Liver (tissue), 9 donors: ENCODE measurements around the gene BEND4. TPM values are rescaled to one million over a fixed set of nuclear protein-coding genes. Genes with fewer than 3 reads are reported as not detected.

Source experiments
- DNase-seq: peaks from one replicate; pipeline ENCODE4 v3.0.0-alpha.2; 2017; ENCODE audit warnings: low spot score
- H3K27ac ChIP-seq, 2 donors: one replicate each; pipeline ENCODE4 v1.7.0; 2013; ENCODE audit warnings: inconsistent platforms in 2 of 2, low read length in 2 of 2, control low read depth in 1 of 2, low read depth in 1 of 2, mild to moderate bottlenecking in 1 of 2
- H3K27me3 ChIP-seq, 4 donors: one replicate each; pipeline versions ENCODE4 v1.6.1 to v1.7.0; 2013; ENCODE audit warnings: low read length in 3 of 4, inconsistent platforms in 1 of 4, mild to moderate bottlenecking in 1 of 4, moderate library complexity in 1 of 4; ENCODE audit not compliant: control insufficient read depth in 4 of 4, insufficient read depth in 4 of 4
- H3K36me3 ChIP-seq, 4 donors: one replicate each; pipeline versions ENCODE4 v1.6.1 to v1.7.0; 2013; ENCODE audit warnings: low read length in 3 of 4, mild to moderate bottlenecking in 3 of 4, low read depth in 1 of 4, moderate library complexity in 1 of 4; ENCODE audit not compliant: control insufficient read depth in 4 of 4, insufficient read depth in 3 of 4
- H3K4me1 ChIP-seq, 4 donors: one replicate each; pipeline versions ENCODE4 v1.6.1 to v1.7.0; 2013; ENCODE audit warnings: low read length in 3 of 4, mild to moderate bottlenecking in 3 of 4, moderate library complexity in 1 of 4; ENCODE audit not compliant: control insufficient read depth in 4 of 4, insufficient read depth in 4 of 4
- H3K4me3 ChIP-seq, 3 donors: one replicate each; pipeline versions ENCODE4 v1.6.1 to v1.7.0; 2013; ENCODE audit warnings: low read length in 3 of 3, control low read depth in 1 of 3, low read depth in 1 of 3, mild to moderate bottlenecking in 1 of 3
- H3K9ac ChIP-seq, 2 donors: one replicate each; pipeline ENCODE4 v1.7.0; 2013; ENCODE audit warnings: low read length in 2 of 2, mild to moderate bottlenecking in 2 of 2, moderate library complexity in 2 of 2, control low read depth in 1 of 2, low read depth in 1 of 2
- H3K9me3 ChIP-seq, 4 donors: one replicate each; pipeline versions ENCODE4 v1.6.1 to v1.7.0; 2013; ENCODE audit warnings: low read length in 3 of 4; ENCODE audit not compliant: control insufficient read depth in 4 of 4
- CTCF ChIP-seq: fragments of 150-350 bp; IDR thresholded peaks from 2 replicates; pipeline ENCODE4 v1.5.1; 2017; ENCODE audit warnings: improper control_type of control experiment, low read depth, low read length; ENCODE audit not compliant: missing input control
- EGR1 ChIP-seq, 2 donors: IDR thresholded peaks; 2 replicates each; pipeline ENCODE4 v1.6.1; 2016 to 2018; ENCODE audit warnings: antibody characterized with exemption in 2 of 2, low read depth in 2 of 2
- FOXA1 ChIP-seq: IDR thresholded peaks from 2 replicates; pipeline ENCODE4 v1.6.1; 2016; ENCODE audit warnings: antibody characterized with exemption
- FOXA2 ChIP-seq: IDR thresholded peaks from 2 replicates; pipeline ENCODE4 v1.6.1; 2016; ENCODE audit warnings: antibody characterized with exemption
- GABPA ChIP-seq, 2 donors: IDR thresholded peaks in 1 of 2; conservative IDR thresholded peaks in 1 of 2; 2 replicates each; pipeline ENCODE4 v1.6.1; 2016; ENCODE audit warnings: antibody characterized with exemption in 2 of 2, mild to moderate bottlenecking in 1 of 2, moderate library complexity in 1 of 2
- HNF4A ChIP-seq, 2 donors: conservative IDR thresholded peaks; 2 replicates each; pipeline ENCODE4 v1.6.1; 2016; ENCODE audit warnings: antibody characterized with exemption in 2 of 2, mild to moderate bottlenecking in 2 of 2
- HNF4G ChIP-seq: IDR thresholded peaks from 2 replicates; pipeline ENCODE4 v1.6.1; 2016; ENCODE audit warnings: antibody characterized with exemption
- JUND ChIP-seq, 2 donors: IDR thresholded peaks; 2 replicates each; pipeline ENCODE4 v1.6.1; 2016; ENCODE audit warnings: antibody characterized with exemption in 2 of 2
- NR2F2 ChIP-seq: IDR thresholded peaks from 2 replicates; pipeline ENCODE4 v1.6.1; 2016; ENCODE audit warnings: antibody characterized with exemption
- RAD21 ChIP-seq, 2 donors: IDR thresholded peaks; 2 replicates each; pipeline ENCODE4 v1.6.1; 2016; ENCODE audit warnings: antibody characterized with exemption in 2 of 2, mild to moderate bottlenecking in 2 of 2
- REST ChIP-seq: IDR thresholded peaks from 2 replicates; pipeline ENCODE4 v1.6.1; 2016; ENCODE audit warnings: antibody characterized with exemption, mild to moderate bottlenecking
- RXRA ChIP-seq, 2 donors: IDR thresholded peaks; 2 replicates each; pipeline ENCODE4 v1.6.1; 2017 to 2018; ENCODE audit warnings: antibody characterized with exemption in 2 of 2, mild to moderate bottlenecking in 1 of 2
- SP1 ChIP-seq: IDR thresholded peaks from 2 replicates; pipeline ENCODE4 v1.6.1; 2018; ENCODE audit warnings: antibody characterized with exemption, mild to moderate bottlenecking
- TAF1 ChIP-seq: conservative IDR thresholded peaks from 2 replicates; pipeline ENCODE4 v1.6.1; 2016; ENCODE audit warnings: antibody characterized with exemption, mild to moderate bottlenecking
- YY1 ChIP-seq: IDR thresholded peaks from 2 replicates; pipeline ENCODE4 v1.6.1; 2016; ENCODE audit warnings: antibody characterized with exemption, mild to moderate bottlenecking
- ZBTB33 ChIP-seq: IDR thresholded peaks from 2 replicates; pipeline ENCODE4 v1.6.1; 2016; ENCODE audit warnings: antibody characterized with exemption
- WGBS: extraction: QIAGEN DNeasy Blood & Tissue Kit; methylation state at CpG from one replicate; pipeline ENCODE4 v1.1.7; 2013; 5-methylcytosine and 5-hydroxymethylcytosine counted together
- polyA plus RNA-seq, 2 donors: library from polyadenylated mRNA; stranded (reverse) in 1 of 2; unstranded in 1 of 2; fragments of 200-250 nt in 1 of 2; fragments of >200 nt in 1 of 2; fragmentation: Nextera tagmentation in 1 of 2; extraction: Ambion mirVana in 1 of 2; gene quantifications; one replicate each; pipeline versions ENCODE4 v1.2.1 to v1.2.3, GENCODE V29; 2013 to 2015
- total RNA-seq, 2 donors: library from RNA; depleted of rRNA; stranded (reverse); fragments of >200 nt; gene quantifications; one replicate each; pipeline ENCODE4 v1.2.3, GENCODE V29; 2014
- TF ChIP-seq, protein P1 (sequence below): IDR thresholded peaks from 2 replicates; pipeline ENCODE4 v1.6.1; 2016; ENCODE audit warnings: antibody characterized with exemption
- TF ChIP-seq, protein P2 (sequence below): IDR thresholded peaks from 2 replicates; pipeline ENCODE4 v1.6.1; 2016; ENCODE audit warnings: antibody characterized with exemption
- donor health status: healthy.
- donor health status: healthy.
- donor health status: healthy.
- donor health status: healthy.
- donor health status: healthy.

Gene BEND4
- total and polyA plus RNA-seq, 4 donors, result 0.02 to 0.28 (median 0.13) TPM

DNA sequence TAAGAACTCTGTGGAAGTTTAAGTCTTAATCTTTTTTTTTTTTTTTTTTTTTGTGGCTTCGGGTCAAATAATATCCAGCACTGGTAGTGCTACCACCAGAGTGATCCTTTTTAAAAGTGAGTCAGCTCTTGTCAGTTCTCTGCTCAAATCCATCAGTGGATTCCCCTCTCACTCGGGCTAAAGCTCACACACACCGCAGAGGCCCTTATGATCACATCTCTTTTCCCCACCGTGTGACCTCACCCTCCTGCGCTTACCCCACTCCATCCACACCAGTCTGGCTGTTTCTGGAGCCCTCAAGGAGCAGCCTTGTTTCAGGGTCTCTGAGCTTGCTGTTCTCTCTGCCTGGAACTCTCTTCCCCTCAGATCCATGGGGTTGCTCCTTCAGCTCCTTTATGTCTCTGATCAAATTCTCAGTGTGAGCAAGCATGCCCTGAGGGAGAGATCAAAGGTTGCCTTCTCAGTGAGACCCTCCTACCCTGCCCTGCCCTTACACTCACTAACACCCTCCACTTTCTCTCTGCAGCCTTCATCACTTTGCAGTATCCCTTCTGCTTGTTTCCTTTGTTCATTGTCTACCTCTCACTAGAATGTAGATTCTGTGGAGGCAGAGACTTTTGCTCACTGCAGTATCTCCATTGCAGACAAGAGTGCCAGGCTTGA, 19.8 kb upstream of the BEND4 start:
- DNase-seq, result no peak
- Histone ChIP-seq H3K4me1 (no peaks in the 10 kb centered on the region), H3K27me3 (peaks cover 0 to 4% (median 0%) of the 10 kb centered on the region in 4 donors), H3K9ac (no peak overlapping the region), H3K36me3 (no peaks in the 10 kb centered on the region), H3K27ac (no peak overlapping the region), H3K9me3 (peaks cover 0 to 3% (median 0%) of the 10 kb centered on the region in 4 donors), H3K4me3 (no peak overlapping the region)
- WGBS, result 78% methylated on average over 5 of the region's 5 CpGs
- TF ChIP-seq RXRA (IDR thresholded peaks at IDR 0.05), result no peak
- TF ChIP-seq RAD21 (IDR thresholded peaks at IDR 0.05), result no peak
- no peak for TF ChIP-seq GABPA (IDR thresholded peaks at IDR 0.05 in 1 of 2, conservative IDR thresholded peaks at IDR 0.05 in 1 of 2)
- no peak for TF ChIP-seq HNF4A (conservative IDR thresholded peaks at IDR 0.05)
- TF ChIP-seq HNF4G, result no peak
- TF ChIP-seq SP1, result no peak
- no peak for TF ChIP-seq FOXA1
- TF ChIP-seq YY1, result no peak
- TF ChIP-seq, protein P1, sequence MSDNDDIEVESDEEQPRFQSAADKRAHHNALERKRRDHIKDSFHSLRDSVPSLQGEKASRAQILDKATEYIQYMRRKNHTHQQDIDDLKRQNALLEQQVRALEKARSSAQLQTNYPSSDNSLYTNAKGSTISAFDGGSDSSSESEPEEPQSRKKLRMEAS, result no peak
- TF ChIP-seq EGR1 (IDR thresholded peaks at IDR 0.05; ENCODE audit: low read depth in 2 of 2), result no peak
- TF ChIP-seq ZBTB33, result no peak
- TF ChIP-seq JUND (IDR thresholded peaks at IDR 0.05), result no peak
- no peak for TF ChIP-seq CTCF
- no peak for TF ChIP-seq REST
- TF ChIP-seq, protein P2, sequence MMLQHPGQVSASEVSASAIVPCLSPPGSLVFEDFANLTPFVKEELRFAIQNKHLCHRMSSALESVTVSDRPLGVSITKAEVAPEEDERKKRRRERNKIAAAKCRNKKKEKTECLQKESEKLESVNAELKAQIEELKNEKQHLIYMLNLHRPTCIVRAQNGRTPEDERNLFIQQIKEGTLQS, result no peak
- no peak for TF ChIP-seq FOXA2
- no peak for TF ChIP-seq TAF1
- TF ChIP-seq NR2F2, result no peak
